Body of pancreas (tissue), 4 donors: Measurements from ENCODE around the gene ITLN2. TPM values are rescaled to one million over a fixed set of nuclear protein-coding genes. Genes with fewer than 3 reads are reported as not detected.

Experiments used
- ATAC-seq: fragments of 150-250 bp; one replicate; pipeline ENCODE4 v1.9.1; 2016
- DNase-seq, 4 donors: peaks; one replicate each; pipeline ENCODE4 v3.0.0-alpha.2; 2019
- H3K27ac ChIP-seq, 4 donors: fragments of 200-600 bp; sonication (generic); 1 replicate in 3 of 4; 2 replicates in 1 of 4; pipeline versions ENCODE4 v1.5.1 to v1.6.1; 2016 to 2019; ENCODE audit warnings: mild to moderate bottlenecking in 1 of 4, mixed read lengths in 1 of 4, moderate library complexity in 1 of 4
- H3K27me3 ChIP-seq, 2 donors: fragments of 200-600 bp; sonication (generic); one replicate each; pipeline ENCODE4 v1.6.0; 2016; ENCODE audit warnings: mild to moderate bottlenecking in 1 of 2
- H3K36me3 ChIP-seq, 2 donors: fragments of 200-600 bp; sonication (generic); replicated peaks in 1 of 2; 2 replicates each; pipeline ENCODE4 v1.5.1; 2016; ENCODE audit warnings: low read depth in 2 of 2; ENCODE audit not compliant: insufficient read depth in 1 of 2
- H3K4me1 ChIP-seq: fragments of 200-600 bp; sonication (generic); one replicate; pipeline ENCODE4 v1.6.0; 2016
- H3K4me3 ChIP-seq, 2 donors: fragments of 200-600 bp; sonication (generic); 1 replicate in 1 of 2; 2 replicates in 1 of 2; pipeline ENCODE4 v1.5.1; 2016 to 2019
- H3K9me3 ChIP-seq, 3 donors: fragments of 200-600 bp; sonication (generic); 1 replicate in 2 of 3; 2 replicates in 1 of 3; pipeline ENCODE4 v1.5.1; 2016
- POLR2A ChIP-seq, 3 donors: fragments of 450-650 bp; IDR thresholded peaks; one replicate each; pipeline ENCODE4 v1.6.1; 2016; ENCODE audit warnings: antibody characterized with exemption in 3 of 3, mild to moderate bottlenecking in 2 of 3
- WGBS, 2 donors: methylation state at CpG; one replicate each; pipeline ENCODE4 v1.1.5; 2017; 5-methylcytosine and 5-hydroxymethylcytosine counted together
- intact Hi-C: fragments of 100-400 bp; cut with DNase I; formaldehyde crosslinking; loops from one replicate; pipeline ENCODE4 v1.15.1; 2023
- total RNA-seq, 2 donors: library from RNA; depleted of rRNA; stranded (reverse); fragments of >200 nt; gene quantifications; one replicate each; pipeline ENCODE4 v1.1.0, GENCODE V29; 2016
- TF ChIP-seq, protein P1 (sequence below), 7 experiments: fragments of 450-650 bp in 4 of 7; fragments of 200-600 bp in 3 of 7; sonication (generic) in 3 of 7; IDR thresholded peaks; one replicate each; pipeline ENCODE4 v1.5.1; 2016 to 2019; ENCODE audit warnings: antibody characterized with exemption in 7 of 7

The ITLN2 gene
- total RNA-seq, 2 donors from 2014 or later = not detected

DNA sequence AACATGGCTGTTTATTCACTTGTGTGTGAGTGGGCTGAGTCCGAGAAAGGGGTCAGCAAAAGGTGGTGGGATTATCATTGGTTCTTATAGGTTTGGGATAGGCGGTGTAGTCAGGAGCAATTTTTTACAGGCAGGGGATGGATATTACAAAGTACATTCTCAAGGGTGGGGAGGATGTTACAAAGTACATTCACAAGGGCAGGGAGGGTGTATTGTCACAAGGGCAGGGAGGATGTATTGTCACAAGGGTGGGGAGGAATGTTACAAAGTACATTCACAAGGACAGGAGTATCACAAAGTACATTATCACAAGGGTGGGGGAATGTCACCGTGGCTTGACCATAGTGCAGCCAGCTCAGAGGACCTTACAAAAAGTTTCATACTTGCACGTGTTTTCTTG is 31.1 kb upstream of the ITLN2 start:
- intact Hi-C loops = no loop called here
- Histone ChIP-seq H3K4me3 (no peak overlapping the region), H3K4me1 (peaks cover 15% of the 10 kb centered on the region), H3K9me3 (no peaks in the 10 kb centered on the region), H3K27me3 (peaks cover 0 to 4% of the 10 kb centered on the region in 2 donors), H3K27ac (no peak overlapping the region), H3K36me3 (no peaks in the 10 kb centered on the region)
- TF ChIP-seq POLR2A (IDR thresholded peaks at IDR 0.05) = no peak
- TF ChIP-seq, protein P1, sequence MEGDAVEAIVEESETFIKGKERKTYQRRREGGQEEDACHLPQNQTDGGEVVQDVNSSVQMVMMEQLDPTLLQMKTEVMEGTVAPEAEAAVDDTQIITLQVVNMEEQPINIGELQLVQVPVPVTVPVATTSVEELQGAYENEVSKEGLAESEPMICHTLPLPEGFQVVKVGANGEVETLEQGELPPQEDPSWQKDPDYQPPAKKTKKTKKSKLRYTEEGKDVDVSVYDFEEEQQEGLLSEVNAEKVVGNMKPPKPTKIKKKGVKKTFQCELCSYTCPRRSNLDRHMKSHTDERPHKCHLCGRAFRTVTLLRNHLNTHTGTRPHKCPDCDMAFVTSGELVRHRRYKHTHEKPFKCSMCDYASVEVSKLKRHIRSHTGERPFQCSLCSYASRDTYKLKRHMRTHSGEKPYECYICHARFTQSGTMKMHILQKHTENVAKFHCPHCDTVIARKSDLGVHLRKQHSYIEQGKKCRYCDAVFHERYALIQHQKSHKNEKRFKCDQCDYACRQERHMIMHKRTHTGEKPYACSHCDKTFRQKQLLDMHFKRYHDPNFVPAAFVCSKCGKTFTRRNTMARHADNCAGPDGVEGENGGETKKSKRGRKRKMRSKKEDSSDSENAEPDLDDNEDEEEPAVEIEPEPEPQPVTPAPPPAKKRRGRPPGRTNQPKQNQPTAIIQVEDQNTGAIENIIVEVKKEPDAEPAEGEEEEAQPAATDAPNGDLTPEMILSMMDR (IDR thresholded peaks at IDR 0.05) = no peak
- DNase-seq (no peak), ATAC-seq (no peak)
- 94 to 95% methylated on average over 4 of the region's 4 CpGs for WGBS, 2 donors

DNA sequence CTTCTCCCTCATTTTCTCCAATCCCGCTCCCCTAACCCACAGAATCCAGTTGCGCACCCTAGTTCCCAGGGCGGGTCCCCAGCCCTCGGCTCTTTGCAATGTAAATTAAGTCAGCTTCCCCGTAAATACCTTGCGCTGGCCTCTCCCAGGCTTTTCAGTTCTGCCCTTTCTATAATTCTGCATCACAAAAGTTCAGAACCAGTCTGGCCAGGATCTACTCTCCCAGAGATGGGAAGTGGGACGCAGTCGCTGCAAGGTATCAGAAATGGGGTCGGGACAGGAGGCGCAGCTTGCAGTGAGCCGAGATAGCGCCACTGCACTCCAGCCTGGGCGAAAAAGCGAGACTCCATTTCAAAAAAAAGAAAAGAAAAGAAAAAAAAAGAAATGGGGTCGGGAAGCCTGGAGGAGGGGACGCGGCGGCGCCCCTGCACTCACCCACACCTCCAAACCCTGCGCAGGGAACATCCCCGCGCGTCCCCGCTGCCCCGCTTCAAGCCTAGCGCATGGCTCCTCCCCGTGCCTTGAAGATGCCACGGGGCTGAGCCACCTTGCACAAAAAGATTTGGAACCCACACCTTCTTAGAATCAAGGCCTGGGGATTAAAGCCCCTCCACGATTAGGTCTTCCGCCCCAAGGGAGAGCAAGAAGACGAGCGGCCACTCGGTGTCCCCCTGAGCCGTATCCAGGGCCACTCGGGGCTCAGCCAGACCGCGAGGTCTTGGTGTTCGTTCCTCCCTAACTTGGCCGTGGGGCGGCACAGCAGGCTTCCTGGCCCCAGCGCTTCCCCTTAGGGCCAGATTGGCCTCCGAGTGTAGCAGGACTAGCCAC is 27.2 kb upstream of the ITLN2 start:
- WGBS, 2 donors = 32 to 42% methylated on average over 38 to 39 of the region's 42 CpGs
- no peaks in the 10 kb centered on the region for H3K36me3 ChIP-seq
- no peak for TF ChIP-seq POLR2A (IDR thresholded peaks at IDR 0.05)
- TF ChIP-seq, protein P1 (IDR thresholded peaks at IDR 0.05) = no peak
- intact Hi-C loops = no loop called here
- H3K4me1 ChIP-seq = peaks cover 16% of the 10 kb centered on the region
- H3K4me3 ChIP-seq = no peak overlapping the region
- peaks cover 0 to 4% of the 10 kb centered on the region in 2 donors for H3K27me3 ChIP-seq
- no peaks in the 10 kb centered on the region for H3K9me3 ChIP-seq
- DNase-seq = no peak
- H3K27ac ChIP-seq = no peak overlapping the region
- ATAC-seq = no peak

- H3K36me3 ChIP-seq = no peaks in the 10 kb centered on the region
Measured at GRCh38 chr1:160979286-160979685, 24.7 kb upstream of the ITLN2 start.

DNA sequence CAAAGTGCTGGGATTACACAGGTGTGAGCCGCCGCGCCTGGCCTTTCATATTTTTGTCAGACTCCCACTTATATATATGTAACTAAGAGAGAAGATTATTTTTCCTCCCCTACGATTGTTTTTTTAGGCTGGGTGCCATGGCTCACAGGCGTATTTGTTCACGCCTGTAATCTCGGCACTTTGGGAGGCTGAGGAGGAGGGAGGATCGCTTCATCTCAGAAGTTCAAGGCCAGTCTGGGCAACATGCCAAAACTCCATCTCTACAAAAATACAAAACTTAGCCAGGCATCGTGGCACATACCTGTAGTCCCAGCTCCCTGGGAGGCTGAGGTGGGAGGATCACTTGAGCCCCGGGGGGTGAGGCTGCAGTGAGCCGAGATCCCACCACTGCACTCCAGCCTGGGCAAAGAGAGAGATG is 23.9 kb upstream of the ITLN2 start:
- H3K4me3 ChIP-seq = no peak overlapping the region
- peaks cover 0 to 4% of the 10 kb centered on the region in 2 donors for H3K27me3 ChIP-seq
- peak; percentile 96 for ATAC-seq
- no peak for TF ChIP-seq POLR2A (IDR thresholded peaks at IDR 0.05)
- TF ChIP-seq, protein P1 (IDR thresholded peaks at IDR 0.05) = no peak
- H3K9me3 ChIP-seq = no peaks in the 10 kb centered on the region
- intact Hi-C loops = no loop called here
- peak overlapping the region in 3 of 4 donors; percentile 17 to 58 (median 29) for H3K27ac ChIP-seq
- no peaks in the 10 kb centered on the region for H3K36me3 ChIP-seq
- WGBS, 2 donors = 15 to 26% methylated on average over 11 of the region's 11 CpGs
- H3K4me1 ChIP-seq = peaks cover 16% of the 10 kb centered on the region
- peak; percentile 85 to 93 (median 89) for DNase-seq

More at GRCh38 chr1:160979286-160979685, 24.7 kb upstream of the ITLN2 start:
- no peak for ATAC-seq
- TF ChIP-seq POLR2A (IDR thresholded peaks at IDR 0.05) = no peak
- TF ChIP-seq, protein P1 (IDR thresholded peaks at IDR 0.05) = no peak
- Histone ChIP-seq H3K4me1 (peaks cover 16% of the 10 kb centered on the region), H3K9me3 (no peaks in the 10 kb centered on the region), H3K27me3 (peaks cover 0 to 4% of the 10 kb centered on the region in 2 donors), H3K4me3 (no peak overlapping the region), H3K27ac (peak overlapping the region in 2 of 4 donors; percentile 17 to 58)
- intact Hi-C loops = no loop called here
- 88% methylated on average over 2 of the region's 2 CpGs for WGBS, 2 donors
- no peak for DNase-seq
